Measurements from ENCODE around the gene ETHE1.
A peak's percentile ranks its signal among the peaks of the same experiment; 100 is the strongest.

Gene ETHE1

GRCh38 chr19:43464134-43464775 lies 62.7 kb downstream of the ETHE1 start:
- no peaks in the 10 kb centered on the region for H3K36me3 ChIP-seq (ENCODE audit: control insufficient read depth, insufficient read depth, low read length)
- peak overlapping the region; percentile 74 for H3K4me3 ChIP-seq (replicated peaks; ENCODE audit: low read depth, low read length)
- no peaks in the 10 kb centered on the region; the same call in 1 of the 2 replicates for H3K27me3 ChIP-seq (replicated peaks; ENCODE audit: control insufficient read depth, insufficient read depth, low read length)
- DNase-seq (ENCODE audit: extremely low read depth, insufficient read length): no peak
- no peak for TF ChIP-seq CTCF (IDR thresholded peaks at IDR 0.05; ENCODE audit: insufficient read depth, low read length, poor library complexity, severe bottlenecking)

- no peaks in the 10 kb centered on the region for H3K36me3 ChIP-seq (ENCODE audit: control insufficient read depth, insufficient read depth, low read length)
- no peak for TF ChIP-seq CTCF (IDR thresholded peaks at IDR 0.05; ENCODE audit: insufficient read depth, low read length, poor library complexity, severe bottlenecking)
- H3K4me3 ChIP-seq (replicated peaks; ENCODE audit: low read depth, low read length): peak overlapping the region; percentile 74
- no peaks in the 10 kb centered on the region; the same call in 1 of the 2 replicates for H3K27me3 ChIP-seq (replicated peaks; ENCODE audit: control insufficient read depth, insufficient read depth, low read length)
- DNase-seq (ENCODE audit: extremely low read depth, insufficient read length): peak; percentile 94
These were observed 63.4 kb downstream of the ETHE1 start for GRCh38 chr19:43463381-43464133.

- DNase-seq (ENCODE audit: extremely low read depth, insufficient read length): no peak
- no peak for TF ChIP-seq CTCF (IDR thresholded peaks at IDR 0.05; ENCODE audit: insufficient read depth, low read length, poor library complexity, severe bottlenecking)
- Histone ChIP-seq H3K4me3 (replicated peaks; ENCODE audit: low read depth, low read length) (peak overlapping the region; percentile 23), H3K27me3 (replicated peaks; ENCODE audit: control insufficient read depth, insufficient read depth, low read length) (no peaks in the 10 kb centered on the region; the same call in 1 of the 2 replicates), H3K36me3 (ENCODE audit: control insufficient read depth, insufficient read depth, low read length) (no peaks in the 10 kb centered on the region)
These were observed 64.1 kb downstream of the ETHE1 start for GRCh38 chr19:43462785-43463380.

GRCh38 chr19:43462383-43462782 lies 64.6 kb downstream of the ETHE1 start:
- no peak for DNase-seq (ENCODE audit: extremely low read depth, insufficient read length)
- H3K27me3 ChIP-seq (replicated peaks; ENCODE audit: control insufficient read depth, insufficient read depth, low read length): no peaks in the 10 kb centered on the region; the same call in 1 of the 2 replicates
- no peak for TF ChIP-seq CTCF (IDR thresholded peaks at IDR 0.05; ENCODE audit: insufficient read depth, low read length, poor library complexity, severe bottlenecking)
- H3K4me3 ChIP-seq (replicated peaks; ENCODE audit: low read depth, low read length): no peak overlapping the region
- no peaks in the 10 kb centered on the region for H3K36me3 ChIP-seq (ENCODE audit: control insufficient read depth, insufficient read depth, low read length)

GRCh38 chr19:43461303-43461702 lies 65.7 kb downstream of the ETHE1 start:
- Histone ChIP-seq H3K36me3 (ENCODE audit: control insufficient read depth, insufficient read depth, low read length) (no peaks in the 10 kb centered on the region), H3K27me3 (replicated peaks; ENCODE audit: control insufficient read depth, insufficient read depth, low read length) (no peaks in the 10 kb centered on the region; the same call in 1 of the 2 replicates), H3K4me3 (replicated peaks; ENCODE audit: low read depth, low read length) (no peak overlapping the region)
- no peak for DNase-seq (ENCODE audit: extremely low read depth, insufficient read length)
- no peak for TF ChIP-seq CTCF (IDR thresholded peaks at IDR 0.05; ENCODE audit: insufficient read depth, low read length, poor library complexity, severe bottlenecking)
